Adrenal gland (tissue), 5 donors: ENCODE data around the gene PIM3.

Experiments used
- POLR2A ChIP-seq, 2 donors: fragments of 450-650 bp; IDR thresholded peaks; one replicate each; pipeline ENCODE4 v1.6.1; 2017; ENCODE audit warnings: antibody characterized with exemption in 2 of 2, mild to moderate bottlenecking in 2 of 2, moderate library complexity in 1 of 2
- TF ChIP-seq, protein P1 (sequence below), 6 experiments: fragments of 450-650 bp in 4 of 6; fragments of 200-600 bp in 2 of 6; sonication (generic) in 1 of 6; IDR thresholded peaks; 1 replicate in 5 of 6; 2 replicates in 1 of 6; pipeline versions ENCODE4 v1.5.1 to v1.8.0; 2016 to 2021; ENCODE audit warnings: antibody characterized with exemption in 6 of 6, mild to moderate bottlenecking in 2 of 6, moderate library complexity in 1 of 6
- donor health status: DM: no; HTN: no; CAD: no.

DNA sequence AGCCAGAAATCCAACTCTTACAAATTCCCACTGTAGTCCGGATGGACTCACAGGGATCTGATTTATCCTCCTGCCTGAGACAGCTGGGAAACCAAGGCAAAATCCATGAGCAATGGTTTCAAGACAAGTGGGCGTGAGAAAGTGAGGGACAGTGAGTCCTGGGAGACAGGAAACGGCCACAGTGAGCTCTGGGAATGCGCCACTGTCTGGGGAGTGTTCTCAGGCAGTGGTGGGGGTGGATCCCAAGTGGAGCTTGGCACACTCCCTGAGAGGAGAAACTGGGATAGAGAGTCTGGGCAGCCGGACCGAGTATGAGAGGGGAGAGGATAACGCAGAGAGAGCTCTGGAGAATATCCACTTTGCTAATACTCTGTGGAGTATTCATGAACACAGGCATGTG is 42.2 kb downstream of the PIM3 start:
- TF ChIP-seq, protein P1, sequence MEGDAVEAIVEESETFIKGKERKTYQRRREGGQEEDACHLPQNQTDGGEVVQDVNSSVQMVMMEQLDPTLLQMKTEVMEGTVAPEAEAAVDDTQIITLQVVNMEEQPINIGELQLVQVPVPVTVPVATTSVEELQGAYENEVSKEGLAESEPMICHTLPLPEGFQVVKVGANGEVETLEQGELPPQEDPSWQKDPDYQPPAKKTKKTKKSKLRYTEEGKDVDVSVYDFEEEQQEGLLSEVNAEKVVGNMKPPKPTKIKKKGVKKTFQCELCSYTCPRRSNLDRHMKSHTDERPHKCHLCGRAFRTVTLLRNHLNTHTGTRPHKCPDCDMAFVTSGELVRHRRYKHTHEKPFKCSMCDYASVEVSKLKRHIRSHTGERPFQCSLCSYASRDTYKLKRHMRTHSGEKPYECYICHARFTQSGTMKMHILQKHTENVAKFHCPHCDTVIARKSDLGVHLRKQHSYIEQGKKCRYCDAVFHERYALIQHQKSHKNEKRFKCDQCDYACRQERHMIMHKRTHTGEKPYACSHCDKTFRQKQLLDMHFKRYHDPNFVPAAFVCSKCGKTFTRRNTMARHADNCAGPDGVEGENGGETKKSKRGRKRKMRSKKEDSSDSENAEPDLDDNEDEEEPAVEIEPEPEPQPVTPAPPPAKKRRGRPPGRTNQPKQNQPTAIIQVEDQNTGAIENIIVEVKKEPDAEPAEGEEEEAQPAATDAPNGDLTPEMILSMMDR (IDR thresholded peaks at IDR 0.05), result no peak
- no peak for TF ChIP-seq POLR2A (IDR thresholded peaks at IDR 0.05)
